HG03064 (cell line): Measurements from ENCODE around the gene DHX34.
"Not testable (repeated sequence)": the region's sequence is repeated elsewhere in the genome, so short reads cannot be mapped to it uniquely, and the experiment has no call there.

ENCODE experiments used
- ATAC-seq: cut with Tn5 transposase; IDR thresholded peaks from one replicate; pipeline ENCODE4 v1.9.1; 2021; ENCODE audit warnings: low read depth; ENCODE audit not compliant: unreplicated experiment

The DHX34 gene, protein sequence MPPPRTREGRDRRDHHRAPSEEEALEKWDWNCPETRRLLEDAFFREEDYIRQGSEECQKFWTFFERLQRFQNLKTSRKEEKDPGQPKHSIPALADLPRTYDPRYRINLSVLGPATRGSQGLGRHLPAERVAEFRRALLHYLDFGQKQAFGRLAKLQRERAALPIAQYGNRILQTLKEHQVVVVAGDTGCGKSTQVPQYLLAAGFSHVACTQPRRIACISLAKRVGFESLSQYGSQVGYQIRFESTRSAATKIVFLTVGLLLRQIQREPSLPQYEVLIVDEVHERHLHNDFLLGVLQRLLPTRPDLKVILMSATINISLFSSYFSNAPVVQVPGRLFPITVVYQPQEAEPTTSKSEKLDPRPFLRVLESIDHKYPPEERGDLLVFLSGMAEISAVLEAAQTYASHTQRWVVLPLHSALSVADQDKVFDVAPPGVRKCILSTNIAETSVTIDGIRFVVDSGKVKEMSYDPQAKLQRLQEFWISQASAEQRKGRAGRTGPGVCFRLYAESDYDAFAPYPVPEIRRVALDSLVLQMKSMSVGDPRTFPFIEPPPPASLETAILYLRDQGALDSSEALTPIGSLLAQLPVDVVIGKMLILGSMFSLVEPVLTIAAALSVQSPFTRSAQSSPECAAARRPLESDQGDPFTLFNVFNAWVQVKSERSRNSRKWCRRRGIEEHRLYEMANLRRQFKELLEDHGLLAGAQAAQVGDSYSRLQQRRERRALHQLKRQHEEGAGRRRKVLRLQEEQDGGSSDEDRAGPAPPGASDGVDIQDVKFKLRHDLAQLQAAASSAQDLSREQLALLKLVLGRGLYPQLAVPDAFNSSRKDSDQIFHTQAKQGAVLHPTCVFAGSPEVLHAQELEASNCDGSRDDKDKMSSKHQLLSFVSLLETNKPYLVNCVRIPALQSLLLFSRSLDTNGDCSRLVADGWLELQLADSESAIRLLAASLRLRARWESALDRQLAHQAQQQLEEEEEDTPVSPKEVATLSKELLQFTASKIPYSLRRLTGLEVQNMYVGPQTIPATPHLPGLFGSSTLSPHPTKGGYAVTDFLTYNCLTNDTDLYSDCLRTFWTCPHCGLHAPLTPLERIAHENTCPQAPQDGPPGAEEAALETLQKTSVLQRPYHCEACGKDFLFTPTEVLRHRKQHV

DNA sequence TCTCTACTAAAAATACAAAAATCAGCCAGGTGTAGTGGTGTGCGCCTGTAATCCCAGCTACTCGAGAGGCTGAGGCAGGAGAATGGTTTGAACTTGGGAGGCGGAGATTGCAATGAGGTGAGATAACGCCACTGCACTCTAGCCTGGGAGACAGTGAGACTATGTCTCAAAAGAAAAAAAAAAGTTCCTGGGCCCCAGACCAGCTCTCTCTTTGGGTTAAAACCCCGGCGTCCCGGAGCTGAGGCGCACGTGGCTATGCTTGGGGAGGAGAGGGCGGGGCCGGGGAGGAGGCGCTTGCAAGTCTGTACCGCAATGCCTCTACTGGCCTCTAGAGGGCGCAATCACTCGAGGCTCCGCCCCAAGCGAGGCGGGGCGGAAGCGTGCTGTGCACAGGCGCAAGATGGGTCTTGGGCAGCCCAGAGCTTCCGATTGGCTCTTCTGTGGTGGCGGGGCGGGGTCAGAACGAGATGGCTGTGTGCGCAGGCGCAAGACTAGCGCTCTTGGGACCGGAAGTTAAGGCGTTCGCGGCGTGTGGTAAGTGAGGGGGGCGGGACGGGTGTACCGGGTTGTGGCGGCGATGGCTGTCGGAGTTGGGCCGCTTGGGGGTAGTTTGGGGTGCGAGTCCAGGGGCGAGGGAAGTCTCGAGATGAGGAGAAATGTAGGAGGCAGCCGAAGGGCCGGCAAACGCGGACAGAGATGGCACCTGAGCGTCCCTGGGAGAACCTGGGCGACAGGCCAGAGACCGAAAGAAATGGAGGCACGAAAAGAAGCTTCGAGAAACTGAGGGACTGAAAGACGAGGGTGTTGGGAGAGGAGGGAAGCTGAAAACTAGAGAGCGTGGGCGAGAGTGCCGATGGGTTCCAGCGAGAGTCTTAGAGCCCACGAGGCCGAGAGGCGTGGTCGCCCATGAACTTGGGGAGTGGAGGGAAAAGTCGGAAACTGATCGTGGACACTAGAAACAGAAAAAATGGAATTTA, at the start of gene DHX34:
DHX34 (plus strand) TSS at position 497 of the 977 bp plus-strand sequence. CDS start 3,716 bp downstream, outside the sequence.
- ATAC-seq = peak; percentile 80

DNA sequence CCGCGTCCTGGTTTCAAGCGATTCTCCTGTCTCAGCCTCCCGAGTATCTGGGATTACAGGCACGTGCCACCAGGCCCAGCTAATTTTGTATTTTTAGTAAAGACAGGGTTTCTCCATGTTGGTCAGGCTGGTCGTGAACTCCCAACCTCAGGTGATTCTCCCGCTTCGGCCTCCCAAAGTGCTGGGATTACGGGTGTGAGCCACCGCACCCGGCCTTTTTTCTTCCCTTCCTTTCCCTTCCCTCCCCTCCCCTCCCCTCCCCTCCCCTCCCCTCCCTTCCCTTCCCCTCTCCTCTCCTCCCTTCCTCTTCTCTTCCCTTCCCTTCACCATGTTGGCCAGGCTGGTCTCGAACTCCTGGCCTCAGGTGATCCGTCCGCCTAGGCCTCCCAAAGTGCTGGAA, 48.2 kb upstream of the DHX34 start:
- ATAC-seq = not testable (repeated sequence)

DNA sequence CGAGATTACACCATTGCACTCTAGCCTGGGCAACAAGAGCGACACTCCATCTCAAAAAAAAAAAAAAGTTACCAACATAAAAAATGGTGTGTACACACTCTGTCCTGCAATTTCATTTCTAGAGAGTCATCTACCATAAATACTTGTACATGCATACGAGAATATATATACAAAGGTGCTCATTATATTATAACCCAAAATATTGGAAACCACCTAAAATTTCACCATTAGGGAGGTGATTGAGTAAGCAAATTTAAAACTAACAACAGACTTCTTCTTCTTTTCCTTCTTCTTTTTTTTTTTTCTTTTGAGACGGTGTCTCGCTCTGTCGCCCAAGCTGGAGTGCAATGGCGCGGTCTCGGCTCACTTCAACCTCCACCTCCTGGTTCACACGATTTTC, 46.9 kb upstream of the DHX34 start:
- no peak for ATAC-seq

DNA sequence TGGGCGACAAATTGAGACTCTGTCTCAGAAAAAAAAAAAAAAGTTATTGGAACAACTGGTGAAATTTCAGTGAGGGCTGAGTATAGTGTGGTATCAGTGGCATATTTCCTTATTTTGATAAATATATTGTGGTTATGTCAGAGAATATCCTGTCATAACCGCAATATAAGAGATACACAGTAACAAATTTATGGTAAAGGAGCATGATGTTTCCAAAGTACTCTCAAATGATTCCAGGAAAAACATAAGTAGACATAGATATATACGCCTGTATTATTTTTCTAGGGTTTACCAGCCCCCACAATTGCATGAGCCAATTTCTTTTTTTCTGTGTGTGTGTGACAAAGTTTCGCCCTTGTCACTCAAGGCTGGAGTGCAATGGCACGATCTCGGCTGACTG, 45.1 kb upstream of the DHX34 start:
- ATAC-seq = no peak

DNA sequence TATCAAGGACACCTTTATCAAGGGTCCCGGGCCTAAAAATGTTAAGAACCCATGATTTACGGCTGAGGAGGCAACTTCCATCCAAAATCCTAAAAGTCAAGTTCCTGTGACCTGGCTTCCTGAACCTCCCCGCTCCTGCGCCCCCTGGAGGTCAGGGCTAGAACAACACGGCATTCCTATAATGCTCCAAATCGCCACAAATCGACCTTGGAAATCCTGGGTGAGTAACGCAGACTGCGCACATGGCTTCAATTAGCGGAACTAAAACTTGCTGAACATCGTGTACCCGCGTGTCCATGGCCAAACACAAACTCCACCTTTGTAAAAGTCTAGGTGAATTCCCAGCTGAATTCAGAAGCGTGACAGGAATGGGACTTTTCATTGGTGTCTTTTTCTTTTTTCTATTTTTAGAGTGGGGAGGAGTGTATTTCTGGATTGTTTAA, 43.8 kb upstream of the DHX34 start:
- no peak for ATAC-seq

DNA sequence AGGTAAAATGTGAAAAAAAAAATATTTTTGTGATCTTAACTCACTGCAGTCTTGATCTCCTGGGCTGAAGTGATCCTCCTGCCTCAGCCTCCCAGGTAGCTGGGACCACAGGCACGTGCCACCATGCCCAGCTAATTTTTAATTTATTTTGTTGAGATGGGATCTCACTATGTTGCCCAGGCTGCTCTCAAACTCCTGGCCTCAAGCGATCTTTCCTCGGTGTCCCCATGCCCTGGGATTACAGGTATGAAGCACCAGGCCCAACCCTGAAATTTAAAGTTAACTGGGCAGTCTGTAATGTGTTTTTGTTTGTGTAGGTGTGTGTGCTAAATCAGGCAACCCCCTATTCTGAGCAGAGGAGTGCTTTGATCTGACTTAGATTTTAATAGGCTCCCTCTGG, 42.8 kb upstream of the DHX34 start:
- no peak for ATAC-seq

DNA sequence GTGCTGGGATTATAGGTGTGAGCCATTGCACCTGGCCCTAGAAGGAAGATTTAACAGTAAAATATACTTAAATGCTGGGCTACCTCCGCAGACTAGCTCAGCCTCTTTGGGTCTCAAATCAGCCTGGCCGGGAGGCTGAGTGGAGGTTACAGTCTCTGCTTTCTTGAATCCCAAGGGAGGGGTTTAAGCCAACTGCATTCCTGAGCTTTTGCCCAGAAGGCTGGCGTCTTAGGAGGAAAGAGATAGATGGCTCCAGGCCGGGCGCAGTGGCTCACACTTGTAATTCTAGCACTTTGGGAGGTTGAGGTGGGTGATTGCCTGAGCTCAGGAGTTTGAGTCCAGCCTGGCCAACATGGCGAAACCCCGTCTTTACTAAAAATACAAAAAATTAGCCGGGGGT, 40.1 kb upstream of the DHX34 start:
- no peak for ATAC-seq

DNA sequence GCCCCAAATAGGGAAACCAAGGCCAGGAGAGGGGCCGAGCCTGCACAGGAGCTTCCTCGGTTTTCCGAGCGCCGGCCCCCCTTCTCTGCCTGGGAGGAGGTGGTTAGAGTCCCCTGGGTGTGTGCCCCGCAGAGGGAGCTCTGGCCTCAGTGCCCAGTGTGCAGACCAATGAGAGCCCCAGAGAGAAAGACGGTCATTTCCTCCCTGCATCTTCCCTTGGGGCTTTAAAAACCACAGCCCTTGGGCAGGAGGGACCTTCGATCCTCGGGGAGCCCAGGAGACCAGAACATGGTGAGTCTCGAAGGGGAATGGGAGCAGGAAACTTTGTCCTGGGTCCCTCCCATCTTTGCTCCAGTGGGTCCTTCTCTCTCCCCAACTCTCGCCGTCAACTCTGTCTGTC, 39.5 kb upstream of the DHX34 start, which contains the start of gene C5AR1:
C5AR1 (plus strand) TSS at position 254 of the 400 bp plus-strand sequence; CDS start at position 289, 35 bp downstream.
- ATAC-seq = no peak

DNA sequence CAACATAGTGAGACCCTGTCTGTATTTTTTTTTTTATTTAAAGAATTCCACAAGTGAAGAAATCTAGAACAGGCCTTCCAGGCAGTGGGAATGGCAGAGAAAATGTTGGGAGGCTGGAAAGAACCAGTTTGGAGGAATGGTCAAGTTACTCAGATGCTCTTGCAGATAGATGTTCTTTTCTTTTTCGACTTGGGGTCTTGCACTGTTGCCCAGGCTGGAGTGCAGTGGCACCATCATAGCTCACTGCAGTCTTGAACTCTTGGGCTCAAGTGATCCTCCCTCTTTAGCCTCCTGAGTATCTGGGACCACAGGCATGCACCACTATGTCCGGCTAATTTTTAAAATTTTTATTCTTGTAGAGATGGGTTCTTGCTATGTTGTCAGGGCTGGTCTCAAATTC, 38.8 kb upstream of the DHX34 start:
- ATAC-seq = no peak

DNA sequence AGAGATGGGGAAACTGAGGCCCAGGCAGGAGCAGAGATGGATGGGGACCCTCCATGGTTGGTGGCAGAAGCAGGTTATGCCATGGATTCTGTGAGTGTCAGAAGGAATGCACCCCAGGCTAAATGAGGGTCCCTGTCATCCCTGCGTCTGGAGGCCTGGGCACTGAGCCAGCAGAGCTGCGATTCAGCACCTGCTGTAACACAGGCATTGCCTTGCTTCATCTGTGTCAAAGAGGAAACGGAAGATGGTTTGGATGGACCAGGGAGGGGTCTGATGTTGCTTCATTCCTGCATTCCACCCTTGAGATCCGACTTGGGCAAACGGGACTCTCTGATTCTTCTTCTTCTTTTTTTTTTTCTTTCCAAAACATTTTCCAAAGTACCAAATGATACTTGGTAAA, 38.3 kb upstream of the DHX34 start:
- no peak for ATAC-seq

DNA sequence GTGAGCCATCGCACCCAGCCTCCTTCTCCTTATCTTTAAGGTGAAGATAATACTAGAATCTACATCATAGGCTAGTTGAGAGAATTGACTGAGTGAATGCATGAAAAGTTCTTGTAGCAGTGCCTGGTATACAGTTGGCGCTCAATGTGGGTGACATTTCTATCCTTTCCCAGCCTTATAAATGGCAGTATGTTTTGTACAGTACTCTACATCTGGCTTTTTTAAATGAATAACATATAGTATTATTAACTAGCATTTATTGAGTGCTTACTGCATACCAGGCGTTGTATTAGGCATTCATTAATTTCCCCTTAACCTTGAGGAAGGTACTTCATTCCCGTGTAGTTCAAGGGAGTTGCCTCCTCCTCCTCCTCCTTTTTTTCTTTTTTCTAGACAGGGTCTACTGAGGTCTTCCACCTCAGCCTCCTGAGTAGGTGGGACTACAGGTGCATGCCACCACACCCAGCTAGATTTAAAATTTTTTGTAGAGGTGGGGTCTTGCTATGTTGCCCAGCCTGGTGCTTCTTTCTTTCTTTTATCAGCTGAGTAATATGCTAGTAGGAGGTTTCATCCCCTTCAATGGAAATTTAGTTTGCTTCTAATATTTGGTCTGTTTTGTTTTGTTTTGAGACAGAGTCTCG, 36.6 kb upstream of the DHX34 start:
- ATAC-seq = no peak

DNA sequence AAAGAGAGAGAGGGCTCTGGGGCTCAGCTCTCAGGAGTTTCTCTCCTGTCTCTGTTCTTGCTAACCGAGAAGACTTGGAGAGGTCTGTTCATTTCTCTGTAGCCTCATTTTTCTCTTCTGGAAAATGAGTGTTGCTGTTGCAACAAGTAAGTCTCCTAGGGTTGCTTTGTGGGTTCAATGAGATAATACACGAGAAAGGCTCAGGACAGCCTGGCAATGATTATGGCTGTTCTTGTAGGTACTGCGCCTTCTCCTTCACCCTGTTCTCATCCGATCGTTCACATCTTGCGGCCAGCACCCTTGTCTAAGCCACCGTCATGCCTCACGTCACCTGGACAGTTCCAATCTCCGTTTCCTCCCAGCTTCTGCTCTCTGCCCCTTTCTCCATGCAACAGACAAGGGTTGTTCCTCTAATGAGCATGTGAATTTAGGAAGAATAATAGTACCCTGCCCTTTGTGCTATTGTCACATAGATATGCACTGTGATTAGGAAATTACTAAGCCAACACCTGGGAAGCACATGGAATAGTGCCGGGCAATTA, 35.3 kb upstream of the DHX34 start:
- no peak for ATAC-seq

DNA sequence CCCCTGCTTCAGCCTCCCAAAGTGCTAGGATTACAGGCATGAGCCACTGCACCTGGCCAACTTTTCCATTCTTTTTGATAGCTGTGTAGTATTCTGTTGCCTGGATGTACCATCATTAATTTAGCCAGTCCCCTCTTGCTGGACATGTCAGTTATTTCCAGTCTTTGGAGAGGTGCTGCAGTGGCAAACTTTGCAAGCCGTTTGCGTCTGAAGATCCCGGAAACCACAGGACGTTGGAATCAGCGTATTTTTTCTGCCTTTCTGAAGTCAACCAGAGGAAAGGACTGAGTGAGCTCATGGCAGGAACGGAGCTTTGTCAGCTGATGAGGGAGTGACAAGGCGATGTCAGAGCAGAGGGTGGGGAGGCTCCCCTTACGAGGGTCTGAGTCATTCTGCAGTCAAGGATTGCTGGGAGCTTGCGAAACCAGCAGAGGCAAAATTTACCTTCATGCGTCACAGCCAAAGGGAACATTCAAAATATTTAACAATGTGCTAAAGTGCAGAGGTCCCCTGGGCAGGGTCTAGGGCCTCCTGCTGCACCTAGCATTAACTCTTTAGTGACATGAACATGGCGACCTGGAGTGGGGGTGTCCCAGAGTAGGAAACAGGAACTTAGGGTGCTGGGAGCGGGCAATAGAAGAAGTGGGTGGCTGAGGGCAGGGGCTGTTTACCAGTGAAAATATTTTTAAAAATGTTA, 33.8 kb upstream of the DHX34 start:
- no peak for ATAC-seq

DNA sequence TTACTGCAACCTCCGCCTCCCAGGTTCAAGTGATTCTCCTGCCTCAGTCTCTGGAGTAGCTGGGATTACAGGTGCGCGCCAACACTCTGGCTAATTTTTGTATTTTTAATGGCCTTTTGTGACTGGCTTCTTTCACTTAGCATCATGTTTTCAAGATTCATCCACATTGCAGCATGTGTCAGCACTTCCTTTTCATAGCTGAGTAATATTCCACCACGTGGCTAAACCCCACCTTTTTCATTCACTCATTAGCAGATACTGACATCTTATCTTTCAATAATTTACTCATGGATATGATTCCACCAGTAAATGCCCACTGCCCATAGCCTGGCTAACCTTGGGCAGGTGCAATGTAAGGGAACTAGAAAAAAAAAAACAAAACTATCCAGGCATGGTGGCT, 32.6 kb upstream of the DHX34 start:
- no peak for ATAC-seq

DNA sequence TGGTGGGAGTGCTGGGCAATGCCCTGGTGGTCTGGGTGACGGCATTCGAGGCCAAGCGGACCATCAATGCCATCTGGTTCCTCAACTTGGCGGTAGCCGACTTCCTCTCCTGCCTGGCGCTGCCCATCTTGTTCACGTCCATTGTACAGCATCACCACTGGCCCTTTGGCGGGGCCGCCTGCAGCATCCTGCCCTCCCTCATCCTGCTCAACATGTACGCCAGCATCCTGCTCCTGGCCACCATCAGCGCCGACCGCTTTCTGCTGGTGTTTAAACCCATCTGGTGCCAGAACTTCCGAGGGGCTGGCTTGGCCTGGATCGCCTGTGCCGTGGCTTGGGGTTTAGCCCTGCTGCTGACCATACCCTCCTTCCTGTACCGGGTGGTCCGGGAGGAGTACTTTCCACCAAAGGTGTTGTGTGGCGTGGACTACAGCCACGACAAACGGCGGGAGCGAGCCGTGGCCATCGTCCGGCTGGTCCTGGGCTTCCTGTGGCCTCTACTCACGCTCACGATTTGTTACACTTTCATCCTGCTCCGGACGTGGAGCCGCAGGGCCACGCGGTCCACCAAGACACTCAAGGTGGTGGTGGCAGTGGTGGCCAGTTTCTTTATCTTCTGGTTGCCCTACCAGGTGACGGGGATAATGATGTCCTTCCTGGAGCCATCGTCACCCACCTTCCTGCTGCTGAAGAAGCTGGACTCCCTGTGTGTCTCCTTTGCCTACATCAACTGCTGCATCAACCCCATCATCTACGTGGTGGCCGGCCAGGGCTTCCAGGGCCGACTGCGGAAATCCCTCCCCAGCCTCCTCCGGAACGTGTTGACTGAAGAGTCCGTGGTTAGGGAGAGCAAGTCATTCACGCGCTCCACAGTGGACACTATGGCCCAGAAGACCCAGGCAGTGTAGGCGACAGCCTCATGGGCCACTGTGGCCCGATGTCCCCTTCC, 28.9 kb upstream of the DHX34 start:
- no peak for ATAC-seq

DNA sequence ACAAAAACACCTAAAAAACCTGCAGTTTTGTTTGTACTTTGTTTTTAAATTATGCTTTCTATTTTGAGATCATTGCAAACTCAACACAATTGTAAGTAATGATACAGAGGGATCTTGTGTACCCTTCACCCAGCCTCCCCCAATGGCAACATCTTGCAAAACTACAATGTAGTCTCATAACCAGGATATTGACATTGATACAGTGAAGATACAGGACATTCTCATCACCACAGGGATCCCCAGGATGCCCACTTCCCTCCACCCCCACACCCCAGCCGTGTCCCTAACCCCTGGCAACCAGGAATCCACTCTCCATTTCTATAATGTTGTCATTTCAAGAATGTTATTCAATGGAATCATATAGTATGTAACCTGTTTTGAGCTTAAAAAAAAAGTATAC, 27.5 kb upstream of the DHX34 start:
- no peak for ATAC-seq

DNA sequence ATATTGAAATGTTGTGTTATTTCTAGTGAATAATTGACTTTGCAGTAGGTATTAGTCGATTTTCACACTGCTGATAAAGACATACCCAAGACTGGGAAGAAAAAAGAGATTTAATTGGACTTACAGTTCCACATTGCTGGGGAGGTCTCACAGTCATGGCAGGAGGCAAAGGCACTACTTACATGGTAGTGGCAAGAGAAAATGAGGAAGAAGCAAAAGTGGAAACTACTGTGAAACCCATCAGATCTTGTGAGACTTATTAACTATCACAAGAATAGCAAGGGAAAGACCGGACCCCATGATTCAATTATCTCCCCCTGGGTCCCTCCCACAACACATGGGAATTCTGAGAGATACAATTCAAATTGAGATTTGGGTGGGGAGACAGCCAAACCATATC, 27.1 kb upstream of the DHX34 start:
- ATAC-seq = no peak
